H9 (cell line): ENCODE data around the gene PACS1. TPM values are rescaled to one million over a fixed set of nuclear protein-coding genes. Genes with fewer than 3 reads are reported as not detected.

Source experiments
- DNase-seq: peaks from one replicate; pipeline ENCODE4 v3.0.0-alpha.2; 2017
- H2AFZ ChIP-seq: one replicate; pipeline ENCODE4 v1.6.1; 2013; ENCODE audit warnings: mild to moderate bottlenecking, low read length, control low read depth, moderate library complexity
- H2AK5ac ChIP-seq: 2 replicates; pipeline ENCODE4 v1.6.1; 2013; ENCODE audit warnings: low read length, control low read depth, mixed read lengths; ENCODE audit not compliant: insufficient read length
- H2BK120ac ChIP-seq: one replicate; pipeline ENCODE4 v1.6.1; 2013; ENCODE audit warnings: low read depth, mild to moderate bottlenecking, low read length, control low read depth, inconsistent platforms; ENCODE audit not compliant: poor library complexity, severe bottlenecking
- H2BK12ac ChIP-seq: 2 replicates; pipeline ENCODE4 v1.6.1; 2013; ENCODE audit warnings: low read length, control low read depth, mixed read lengths, low read depth; ENCODE audit not compliant: insufficient read length
- H2BK15ac ChIP-seq: 2 replicates; pipeline ENCODE4 v1.6.1; 2013; ENCODE audit warnings: low read depth, low read length, control low read depth
- H2BK20ac ChIP-seq: one replicate; pipeline ENCODE4 v1.6.1; 2013; ENCODE audit warnings: low read depth, mild to moderate bottlenecking, low read length, control low read depth, inconsistent platforms; ENCODE audit not compliant: poor library complexity, severe bottlenecking
- H2BK5ac ChIP-seq: 2 replicates; pipeline ENCODE4 v1.6.1; 2013; ENCODE audit warnings: low read length, control low read depth, mixed read lengths; ENCODE audit not compliant: insufficient read length
- H3K14ac ChIP-seq: 2 replicates; pipeline ENCODE4 v1.6.1; 2013; ENCODE audit warnings: low read length, control low read depth; ENCODE audit not compliant: insufficient read depth
- H3K18ac ChIP-seq: 2 replicates; pipeline ENCODE4 v1.6.1; 2013; ENCODE audit warnings: low read depth, mild to moderate bottlenecking, mixed read lengths, low read length, control low read depth; ENCODE audit not compliant: insufficient read length
- H3K23ac ChIP-seq: 2 replicates; pipeline ENCODE4 v1.6.1; 2013; ENCODE audit warnings: low read length, control low read depth, mixed read lengths, low read depth; ENCODE audit not compliant: insufficient read length
- H3K23me2 ChIP-seq: 2 replicates; pipeline ENCODE4 v1.6.1; 2013; ENCODE audit warnings: low read depth, mild to moderate bottlenecking, mixed read lengths, low read length, control low read depth; ENCODE audit not compliant: insufficient read length, poor library complexity, severe bottlenecking
- H3K27ac ChIP-seq: 2 replicates; pipeline ENCODE4 v1.5.1; 2013; ENCODE audit warnings: low read length, control low read depth, mixed read lengths, low read depth; ENCODE audit not compliant: insufficient read length
- H3K27me3 ChIP-seq: 2 replicates; pipeline ENCODE4 v1.6.1; 2013; ENCODE audit warnings: low read length, control low read depth, inconsistent platforms; ENCODE audit not compliant: insufficient read depth
- H3K4ac ChIP-seq: 2 replicates; pipeline ENCODE4 v1.6.1; 2013; ENCODE audit warnings: low read depth, mild to moderate bottlenecking, control low read depth, inconsistent platforms, low read length, moderate library complexity
- H3K4me1 ChIP-seq: 2 replicates; pipeline ENCODE4 v1.6.1; 2013; ENCODE audit warnings: low read length, control low read depth, inconsistent platforms; ENCODE audit not compliant: insufficient read depth
- H3K4me2 ChIP-seq: 2 replicates; pipeline ENCODE4 v1.6.1; 2013; ENCODE audit warnings: low read length, control low read depth, mixed read lengths; ENCODE audit not compliant: insufficient read length, insufficient read depth
- H3K56ac ChIP-seq: 2 replicates; pipeline ENCODE4 v1.6.1; 2013; ENCODE audit warnings: low read depth, mild to moderate bottlenecking, mixed read lengths, low read length, control low read depth; ENCODE audit not compliant: insufficient read length
- H3K79me1 ChIP-seq: 2 replicates; pipeline ENCODE4 v1.6.1; 2013; ENCODE audit warnings: low read depth, mild to moderate bottlenecking, moderate library complexity, low read length, control low read depth, inconsistent platforms; ENCODE audit not compliant: insufficient read depth, poor library complexity, severe bottlenecking
- H3K79me2 ChIP-seq: 2 replicates; pipeline ENCODE4 v1.6.1; 2013; ENCODE audit warnings: low read length, control low read depth, inconsistent platforms; ENCODE audit not compliant: insufficient read depth
- H3K9ac ChIP-seq: 2 replicates; pipeline ENCODE4 v1.6.1; 2013; ENCODE audit warnings: low read length, control low read depth, mixed read lengths; ENCODE audit not compliant: insufficient read length; ENCODE audit errors: extremely low read depth
- H3K9me3 ChIP-seq: one replicate; pipeline ENCODE4 v1.6.1; 2013; ENCODE audit warnings: low read depth, low read length, inconsistent platforms; ENCODE audit not compliant: control insufficient read depth
- H3T11ph ChIP-seq: one replicate; pipeline ENCODE4 v1.6.1; 2013; ENCODE audit warnings: mild to moderate bottlenecking, low read length, control low read depth, inconsistent platforms
- H4K20me1 ChIP-seq: one replicate; pipeline ENCODE4 v1.6.1; 2013; ENCODE audit not compliant: control insufficient read depth, insufficient read length, insufficient read depth
- H4K5ac ChIP-seq: 2 replicates; pipeline ENCODE4 v1.6.1; 2013; ENCODE audit warnings: low read depth, mild to moderate bottlenecking, mixed read lengths, low read length, control low read depth; ENCODE audit not compliant: insufficient read length
- H4K8ac ChIP-seq: replicated peaks from 2 replicates; pipeline ENCODE4 v1.6.1; 2013; ENCODE audit warnings: low read length, control low read depth, mixed read lengths, low read depth; ENCODE audit not compliant: insufficient read length
- H4K91ac ChIP-seq: 2 replicates; pipeline ENCODE4 v1.6.1; 2013; ENCODE audit warnings: low read depth, mild to moderate bottlenecking, moderate library complexity, mixed read lengths, low read length, control low read depth; ENCODE audit not compliant: insufficient read length
- H3K27ac Mint-ChIP-seq, 3 experiments: 2 replicates in 2 of 3; 3 replicates in 1 of 3; pipeline ENCODE4 v1.8.0; 2020 to 2021; ENCODE audit warnings: mixed read lengths in 3 of 3, mild to moderate bottlenecking in 1 of 3, moderate library complexity in 1 of 3
- H3K27me3 Mint-ChIP-seq: 2 replicates; pipeline ENCODE4 v1.8.0; 2021; ENCODE audit warnings: low read depth, mild to moderate bottlenecking, moderate library complexity, mixed read lengths
- H3K36me3 Mint-ChIP-seq, 3 experiments: 2 replicates in 2 of 3; 3 replicates in 1 of 3; pipeline ENCODE4 v1.8.0; 2020 to 2021; ENCODE audit warnings: low read depth in 3 of 3, mixed read lengths in 3 of 3; ENCODE audit not compliant: insufficient read depth in 1 of 3
- H3K4me1 Mint-ChIP-seq, 2 experiments: 2 replicates each; pipeline ENCODE4 v1.8.0; 2020; ENCODE audit warnings: mixed read lengths in 2 of 2
- H3K4me3 Mint-ChIP-seq, 2 experiments: 2 replicates in 1 of 2; 3 replicates in 1 of 2; pipeline ENCODE4 v1.8.0; 2020 to 2021; ENCODE audit warnings: mild to moderate bottlenecking in 2 of 2, mixed read lengths in 2 of 2, moderate library complexity in 1 of 2
- H3K9me3 Mint-ChIP-seq, 2 experiments: 2 replicates in 1 of 2; 3 replicates in 1 of 2; pipeline ENCODE4 v1.8.0; 2020; ENCODE audit warnings: mild to moderate bottlenecking in 2 of 2, mixed read lengths in 2 of 2, moderate library complexity in 1 of 2
- CTCF ChIP-seq: fragments of 200-600 bp; sonication (generic); conservative IDR thresholded peaks from 3 replicates; pipeline ENCODE4 v1.8.0; 2021; ENCODE audit warnings: antibody characterized with exemption, mild to moderate bottlenecking
- WGBS: extraction: QIAGEN DNeasy Blood & Tissue Kit; methylation state at CpG from one replicate; pipeline ENCODE4 v1.1.7; 2013; ENCODE audit warnings: missing lambda C conversion rate, low lambda C conversion rate, mixed read lengths; ENCODE audit not compliant: insufficient read length; ENCODE audit errors: extremely low coverage; 5-methylcytosine and 5-hydroxymethylcytosine counted together
- total RNA-seq: library from RNA; stranded (reverse); gene quantifications from 2 replicates; pipeline ENCODE4 v1.2.1, GENCODE V29; 2021

PACS1 gene
- total RNA-seq, 1 experiment from 2014 or later: 35.5 TPM

DNA sequence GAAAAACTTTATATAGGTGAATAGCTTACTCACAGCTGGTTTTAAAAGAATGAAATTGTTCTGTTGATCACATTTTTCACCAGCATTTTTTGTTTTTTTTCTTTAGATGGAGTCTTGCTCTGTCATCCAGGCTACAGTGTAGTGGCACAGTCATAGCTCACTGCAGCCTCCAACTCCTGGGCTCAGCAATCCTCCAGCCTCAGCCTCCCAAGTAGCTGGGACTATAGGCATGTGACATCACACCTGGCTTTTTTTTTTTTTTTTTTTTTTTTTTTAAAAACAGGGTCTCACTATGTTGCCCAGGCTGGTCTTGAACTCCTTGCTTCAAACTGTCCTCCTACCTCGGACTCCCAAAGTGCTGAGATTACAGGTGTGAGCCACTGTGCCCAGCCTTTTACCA lies 3.6 kb downstream of the PACS1 start:
- Histone ChIP-seq H3K27me3 (no peaks in the 10 kb centered on the region), H3K4me2 (no peak overlapping the region), H4K8ac (no peak overlapping the region), H3K56ac (no peak overlapping the region), H3K9me3 (no peaks in the 10 kb centered on the region), H3K18ac (no peak overlapping the region), H3K14ac (no peak overlapping the region), H3K4me1 (no peaks in the 10 kb centered on the region), H3K4ac (no peak overlapping the region), H4K91ac (no peak overlapping the region), H2AK5ac (no peak overlapping the region), H2BK5ac (no peak overlapping the region), H3K79me2 (peaks cover 2% of the 10 kb centered on the region; the same call in 1 of the 2 replicates), H4K20me1 (no peaks in the 10 kb centered on the region), H3K23ac (no peak overlapping the region), H2BK12ac (no peak overlapping the region), H2AFZ (no peak overlapping the region), H3T11ph (no peak overlapping the region), H3K79me1 (no peaks in the 10 kb centered on the region), H3K9ac (no peak overlapping the region), H2BK120ac (no peak overlapping the region), H3K23me2 (peaks cover 4% of the 10 kb centered on the region), H3K27ac (no peak overlapping the region), H4K5ac (no peak overlapping the region), H2BK20ac (no peak overlapping the region), H2BK15ac (no peak overlapping the region)
- peaks cover 11 to 29% (median 16%) of the 10 kb centered on the region in 3 experiments for H3K36me3 Mint-ChIP-seq
- DNase-seq: no peak
- H3K27ac Mint-ChIP-seq: no peak overlapping the region
- TF ChIP-seq CTCF: no peak
- no CpG with 5 or more reads among the region's 1 CpG for WGBS
- no peaks in the 10 kb centered on the region for H3K27me3 Mint-ChIP-seq
- no peaks in the 10 kb centered on the region; a peak in 1 of 5 replicates for H3K9me3 Mint-ChIP-seq
- H3K4me1 Mint-ChIP-seq: peaks cover 18 to 26% of the 10 kb centered on the region in 2 experiments
- H3K4me3 Mint-ChIP-seq: no peak overlapping the region
